HepG2 (cell line): ENCODE data around the gene DNAJC13.

Experiments used
- ATF3 ChIP-seq: sonication (generic); formaldehyde crosslinking; IDR thresholded peaks from 2 replicates; pipeline ENCODE4 v1.4.0; 2020; ENCODE audit warnings: missing genetic modification reagents
- EZH2 ChIP-seq: conservative IDR thresholded peaks from 2 replicates; pipeline ENCODE4 v1.6.1; 2012; ENCODE audit warnings: mild to moderate bottlenecking, low read depth, low read length, moderate library complexity
- IKZF1 ChIP-seq: fragments of 450-650 bp; IDR thresholded peaks from 2 replicates; pipeline ENCODE4 v1.7.1; 2016
- MAFK ChIP-seq, 2 experiments: IDR thresholded peaks in 1 of 2; conservative IDR thresholded peaks in 1 of 2; 2 replicates each; pipeline ENCODE4 v1.6.1; 2011; ENCODE audit warnings: improper control_type of control experiment in 2 of 2, low read length in 2 of 2
- NR2C2 ChIP-seq: sonication (generic); formaldehyde crosslinking; IDR thresholded peaks from 2 replicates; pipeline ENCODE4 v1.4.0; 2020; ENCODE audit warnings: missing genetic modification reagents, mild to moderate bottlenecking, moderate library complexity, borderline replicate concordance
- ZNF343 ChIP-seq: sonication (generic); formaldehyde crosslinking; IDR thresholded peaks from 2 replicates; pipeline ENCODE4 v1.4.0; 2020; ENCODE audit warnings: mild to moderate bottlenecking, missing genetic modification reagents

GRCh38 chr3:132543011-132543739, 125.9 kb downstream of the DNAJC13 start:
- no peak for TF ChIP-seq ZNF343 (CRISPR knock-in tag)
- TF ChIP-seq ATF3 (CRISPR knock-in tag), result no peak
- TF ChIP-seq NR2C2, result no peak
- TF ChIP-seq EZH2, result no peak
- no peak for TF ChIP-seq IKZF1
- TF ChIP-seq MAFK (conservative IDR thresholded peaks at IDR 0.05 in 1 of 2, IDR thresholded peaks at IDR 0.05 in 1 of 2; ENCODE audit: low read length in 2 of 2), result no peak
